A549 (cell line): Measurements from ENCODE around the gene UFD1.

Source experiments
- TF ChIP-seq, protein P1 (sequence below): fragments of >200 bp; sonication (Bioruptor Twin); formaldehyde crosslinking; IDR thresholded peaks from 3 replicates; pipeline ENCODE4 v1.5.1; 2016
- TF ChIP-seq, protein P2 (sequence below): IDR thresholded peaks from 2 replicates; pipeline ENCODE4 v1.6.1; 2012

DNA sequence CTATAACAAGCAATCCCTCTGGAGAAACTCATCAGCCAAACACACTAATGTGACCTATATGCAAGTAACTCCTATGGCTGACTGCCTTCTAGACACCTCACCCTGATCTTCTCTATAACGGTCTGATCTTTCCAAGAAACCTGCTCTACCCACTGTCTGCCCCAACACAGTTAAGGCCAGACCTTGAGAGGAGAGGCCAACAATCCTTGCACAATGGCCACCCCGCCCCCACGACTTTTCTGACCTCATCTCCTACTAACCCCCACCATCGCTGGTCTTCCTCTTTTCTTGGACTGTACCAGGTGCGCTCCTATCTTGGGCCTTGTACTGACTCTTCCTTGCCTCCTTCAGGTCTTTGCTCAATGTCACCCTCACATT, 59.9 kb downstream of the UFD1 start:
- TF ChIP-seq, protein P1, sequence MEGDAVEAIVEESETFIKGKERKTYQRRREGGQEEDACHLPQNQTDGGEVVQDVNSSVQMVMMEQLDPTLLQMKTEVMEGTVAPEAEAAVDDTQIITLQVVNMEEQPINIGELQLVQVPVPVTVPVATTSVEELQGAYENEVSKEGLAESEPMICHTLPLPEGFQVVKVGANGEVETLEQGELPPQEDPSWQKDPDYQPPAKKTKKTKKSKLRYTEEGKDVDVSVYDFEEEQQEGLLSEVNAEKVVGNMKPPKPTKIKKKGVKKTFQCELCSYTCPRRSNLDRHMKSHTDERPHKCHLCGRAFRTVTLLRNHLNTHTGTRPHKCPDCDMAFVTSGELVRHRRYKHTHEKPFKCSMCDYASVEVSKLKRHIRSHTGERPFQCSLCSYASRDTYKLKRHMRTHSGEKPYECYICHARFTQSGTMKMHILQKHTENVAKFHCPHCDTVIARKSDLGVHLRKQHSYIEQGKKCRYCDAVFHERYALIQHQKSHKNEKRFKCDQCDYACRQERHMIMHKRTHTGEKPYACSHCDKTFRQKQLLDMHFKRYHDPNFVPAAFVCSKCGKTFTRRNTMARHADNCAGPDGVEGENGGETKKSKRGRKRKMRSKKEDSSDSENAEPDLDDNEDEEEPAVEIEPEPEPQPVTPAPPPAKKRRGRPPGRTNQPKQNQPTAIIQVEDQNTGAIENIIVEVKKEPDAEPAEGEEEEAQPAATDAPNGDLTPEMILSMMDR = no peak
- TF ChIP-seq, protein P2, sequence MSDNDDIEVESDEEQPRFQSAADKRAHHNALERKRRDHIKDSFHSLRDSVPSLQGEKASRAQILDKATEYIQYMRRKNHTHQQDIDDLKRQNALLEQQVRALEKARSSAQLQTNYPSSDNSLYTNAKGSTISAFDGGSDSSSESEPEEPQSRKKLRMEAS = no peak
